ENCODE data around the gene DGCR6.
"Not testable (repeated sequence)": the region's sequence is repeated elsewhere in the genome, so short reads cannot be mapped to it uniquely, and the experiment has no call there.

- TF ChIP-seq CTCF (conservative IDR thresholded peaks at IDR 0.05); ZFX (IDR thresholded peaks at IDR 0.05): not testable (repeated sequence)
Observed at GRCh38 chr22:18911535-18911934, 5.4 kb downstream of the DGCR6 start.

Data from C4-2B (cell line).